CD4-positive, alpha-beta T cell treated with Interleukin-2 at 100 ng/mL for 4 hours (primary cell): ENCODE data around the gene GOLIM4.
"Not testable (repeated sequence)": the region's sequence is repeated elsewhere in the genome, so short reads cannot be mapped to it uniquely, and the experiment has no call there.

Experiments
- DNase-seq: peaks from one replicate; pipeline ENCODE4 v3.0.0-alpha.2; 2020; ENCODE audit warnings: low spot score

GOLIM4 gene

GRCh38 chr3:168048414-168049330 is 47.1 kb downstream of the GOLIM4 start:
- DNase-seq = no peak

GRCh38 chr3:168047936-168048335 is 47.8 kb downstream of the GOLIM4 start:
- DNase-seq = no peak

GRCh38 chr3:168047190-168047795 is 48.4 kb downstream of the GOLIM4 start:
- DNase-seq = peak; percentile 38

GRCh38 chr3:168044049-168044448 is 51.7 kb downstream of the GOLIM4 start:
- DNase-seq = no peak

GRCh38 chr3:168040607-168041208 is 55.0 kb downstream of the GOLIM4 start:
- DNase-seq = no peak

- no peak for DNase-seq
Measured at GRCh38 chr3:168037020-168037419, 58.7 kb downstream of the GOLIM4 start.

- DNase-seq = no peak
Measured at GRCh38 chr3:168036619-168037018, 59.1 kb downstream of the GOLIM4 start.

- no peak for DNase-seq
Measured at GRCh38 chr3:168034152-168034928, 61.4 kb downstream of the GOLIM4 start.

- no peak for DNase-seq
Measured at GRCh38 chr3:168030577-168030976, 65.1 kb downstream of the GOLIM4 start.

- no peak for DNase-seq
Measured at GRCh38 chr3:168029705-168030104, 66.0 kb downstream of the GOLIM4 start.

- no peak for DNase-seq
Measured at GRCh38 chr3:168028086-168028485, 67.6 kb downstream of the GOLIM4 start.

GRCh38 chr3:168026764-168027163 is 69.0 kb downstream of the GOLIM4 start:
- no peak for DNase-seq

GRCh38 chr3:168025076-168025475 is 70.6 kb downstream of the GOLIM4 start:
- DNase-seq = no peak

GRCh38 chr3:168024537-168024941 is 71.2 kb downstream of the GOLIM4 start:
- no peak for DNase-seq

GRCh38 chr3:168021737-168022450 is 73.8 kb downstream of the GOLIM4 start:
- DNase-seq = no peak

GRCh38 chr3:168011280-168011679 is 84.4 kb downstream of the GOLIM4 start:
- DNase-seq = not testable (repeated sequence)

GRCh38 chr3:168006584-168006983 is 89.1 kb downstream of the GOLIM4 start:
- no peak for DNase-seq

GRCh38 chr3:168003911-168004310 is 91.8 kb downstream of the GOLIM4 start:
- DNase-seq = no peak

GRCh38 chr3:168002786-168003368 is 92.8 kb downstream of the GOLIM4 start:
- DNase-seq = no peak

GRCh38 chr3:168001244-168001643 is 94.5 kb downstream of the GOLIM4 start:
- no peak for DNase-seq

GRCh38 chr3:167998253-167998652 is 97.5 kb downstream of the GOLIM4 start:
- no peak for DNase-seq
